GM10248 (cell line): Measurements from ENCODE around the gene IL18.
"Not testable (repeated sequence)": the region's sequence is repeated elsewhere in the genome, so short reads cannot be mapped to it uniquely, and the experiment has no call there.

Experiments used
- CTCF ChIA-PET: fragments of 300-600 bp; sonication (Branson Sonifier 250); formaldehyde crosslinking; extraction: SDS; loops from one replicate; lab custom pipeline; 2021; ENCODE audit warnings: antibody characterized with exemption; lab: Yijun Ruan, JAX
- POLR2A ChIA-PET: fragments of 350-650 bp; sonication (Branson Sonifier 250); formaldehyde crosslinking; extraction: SDS; loops from one replicate; lab custom pipeline; 2020; ENCODE audit warnings: antibody characterized with exemption; lab: Yijun Ruan, JAX
- DNase-seq: peaks from one replicate; pipeline ENCODE4 v3.0.0; 2012; ENCODE audit errors: extremely low spot score
- CTCF ChIP-seq: IDR thresholded peaks from 2 replicates; pipeline ENCODE4 v1.5.1; 2012; ENCODE audit warnings: mild to moderate bottlenecking, low read depth; ENCODE audit errors: extremely low read depth, missing control alignments, control extremely low read depth

The IL18 gene

GRCh38 chr11:112097734-112098528 lies 66.0 kb downstream of the IL18 start:
- POLR2A ChIA-PET: no interaction called here
- no peak for TF ChIP-seq CTCF
- DNase-seq: no peak
- CTCF ChIA-PET: interaction anchor here (0.6 to 5.6 kb wide), 3 partner anchors 8 to 131 kb away, joined by 3 to 47 read pairs (median 6); no protein-coding TSS in a partner anchor

GRCh38 chr11:112096194-112096593 lies 67.7 kb downstream of the IL18 start:
- ChIA-PET CTCF (interaction anchor here (1.1 to 5.6 kb wide), 4 partner anchors 10 to 184 kb away, joined by 4 to 47 read pairs (median 8); no protein-coding TSS in a partner anchor), POLR2A (no interaction called here)
- TF ChIP-seq CTCF: no peak
- DNase-seq: no peak

GRCh38 chr11:112095302-112095701 lies 68.6 kb downstream of the IL18 start:
- DNase-seq, POLR2A ChIA-PET: not testable (repeated sequence)
- CTCF ChIA-PET: interaction anchor here (2.4 kb wide), 1 partner anchor 18 kb away, joined by 10 read pairs; no protein-coding TSS in a partner anchor
